ENCODE measurements around the gene DCTN5.
A peak's percentile ranks its signal among the peaks of the same experiment; 100 is the strongest.

Gene DCTN5

DNA sequence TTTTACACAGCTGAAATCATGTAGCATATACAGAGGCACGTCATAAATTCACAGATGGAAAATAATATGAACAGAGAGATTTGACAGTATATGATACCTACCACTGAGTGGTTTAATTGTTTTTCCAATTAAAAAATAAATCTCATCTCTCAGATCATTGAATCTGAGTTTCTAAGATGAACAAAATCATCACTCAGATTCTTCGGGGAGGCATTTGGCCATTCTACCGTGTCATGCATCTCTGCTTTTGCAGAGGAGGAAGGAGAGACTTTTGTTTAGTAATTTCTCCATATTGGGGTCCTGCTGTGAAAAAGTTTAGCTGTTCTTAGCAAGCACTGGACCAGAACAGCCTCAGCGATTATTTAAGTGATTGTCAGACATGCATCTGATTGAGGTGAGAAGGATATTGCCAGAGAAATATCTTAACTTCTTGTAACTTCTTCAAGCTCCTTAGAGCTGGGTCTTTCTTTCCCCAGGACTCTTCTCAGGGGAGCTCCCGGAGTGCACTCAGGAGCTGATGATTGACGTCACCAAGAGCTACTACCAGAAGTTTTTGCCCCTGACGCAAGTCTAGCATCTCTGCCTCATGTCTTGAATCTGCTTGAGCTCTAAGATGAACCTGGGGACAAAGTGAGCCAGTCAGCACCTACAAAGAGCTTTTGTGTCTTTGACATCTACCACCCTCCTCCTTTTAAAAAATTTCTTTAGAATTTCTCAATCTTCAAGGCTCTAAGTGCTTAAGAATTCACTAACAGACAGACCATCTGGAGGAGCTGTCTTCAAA is 25.5 kb downstream of the DCTN5 start:
- no peaks in the 10 kb centered on the region for H3K27me3 ChIP-seq (ENCODE audit: control insufficient read depth, insufficient read depth, low read length)
- H3K36me3 ChIP-seq (ENCODE audit: insufficient read depth, low read length) = peaks cover 81% of the 10 kb centered on the region
- peaks cover 18% of the 10 kb centered on the region for H3K4me1 ChIP-seq (ENCODE audit: control insufficient read depth, insufficient read depth, low read length)
- no peaks in the 10 kb centered on the region for H3K9me3 ChIP-seq (replicated peaks; ENCODE audit: low read length)
- no peak overlapping the region for H3K4me3 ChIP-seq (ENCODE audit: low read length)
- no peak overlapping the region for H3K4me2 ChIP-seq (ENCODE audit: low read length)
- H3K9ac ChIP-seq (ENCODE audit: low read depth, low read length) = no peak overlapping the region

DNA sequence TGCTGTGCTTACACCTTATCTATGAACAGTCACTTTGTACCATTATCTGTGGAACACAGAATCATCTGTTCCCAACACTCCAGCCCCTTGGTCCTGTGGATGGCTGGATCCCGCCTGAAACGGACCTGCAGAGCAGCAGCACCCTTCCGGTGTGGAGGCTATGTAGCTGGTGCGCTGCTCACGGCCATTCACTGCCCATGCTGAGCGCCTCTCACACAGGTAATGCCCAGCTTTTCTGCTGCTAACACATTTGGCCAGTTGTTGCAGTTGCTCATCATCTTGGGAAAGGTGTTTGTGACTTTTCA is 26.0 kb downstream of the DCTN5 start:
- peaks cover 18% of the 10 kb centered on the region for H3K4me1 ChIP-seq (ENCODE audit: control insufficient read depth, insufficient read depth, low read length)
- H3K27me3 ChIP-seq (ENCODE audit: control insufficient read depth, insufficient read depth, low read length) = no peaks in the 10 kb centered on the region
- H3K4me3 ChIP-seq (ENCODE audit: low read length) = no peak overlapping the region
- H3K36me3 ChIP-seq (ENCODE audit: insufficient read depth, low read length) = peaks cover 81% of the 10 kb centered on the region
- H3K4me2 ChIP-seq (ENCODE audit: low read length) = no peak overlapping the region
- H3K9ac ChIP-seq (ENCODE audit: low read depth, low read length) = no peak overlapping the region
- H3K9me3 ChIP-seq (replicated peaks; ENCODE audit: low read length) = no peaks in the 10 kb centered on the region

DNA sequence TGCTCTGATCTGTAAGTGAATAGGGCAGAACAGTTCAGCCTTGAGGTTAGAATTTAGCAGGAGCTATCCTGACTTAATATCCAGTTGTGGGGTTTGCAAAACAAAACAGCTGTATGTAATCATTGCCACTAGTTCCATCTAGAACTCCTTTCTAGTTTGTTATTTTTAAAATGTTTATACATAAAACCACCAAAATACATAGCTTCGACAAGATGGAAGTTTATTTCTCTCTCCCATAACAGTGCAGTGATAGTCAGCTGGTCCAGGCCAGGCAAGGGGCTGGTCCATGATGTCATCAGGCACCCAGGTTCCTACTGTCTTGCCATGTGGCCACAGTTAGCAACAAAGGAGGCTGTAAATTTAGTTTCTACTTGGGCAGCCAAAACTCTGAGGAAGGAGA is 27.0 kb downstream of the DCTN5 start:
- H3K9ac ChIP-seq (ENCODE audit: low read depth, low read length) = no peak overlapping the region
- H3K4me2 ChIP-seq (ENCODE audit: low read length) = no peak overlapping the region
- peaks cover 74% of the 10 kb centered on the region for H3K36me3 ChIP-seq (ENCODE audit: insufficient read depth, low read length)
- no peaks in the 10 kb centered on the region for H3K9me3 ChIP-seq (replicated peaks; ENCODE audit: low read length)
- no peaks in the 10 kb centered on the region for H3K27me3 ChIP-seq (ENCODE audit: control insufficient read depth, insufficient read depth, low read length)
- H3K4me3 ChIP-seq (ENCODE audit: low read length) = no peak overlapping the region
- peaks cover 18% of the 10 kb centered on the region for H3K4me1 ChIP-seq (ENCODE audit: control insufficient read depth, insufficient read depth, low read length)

DNA sequence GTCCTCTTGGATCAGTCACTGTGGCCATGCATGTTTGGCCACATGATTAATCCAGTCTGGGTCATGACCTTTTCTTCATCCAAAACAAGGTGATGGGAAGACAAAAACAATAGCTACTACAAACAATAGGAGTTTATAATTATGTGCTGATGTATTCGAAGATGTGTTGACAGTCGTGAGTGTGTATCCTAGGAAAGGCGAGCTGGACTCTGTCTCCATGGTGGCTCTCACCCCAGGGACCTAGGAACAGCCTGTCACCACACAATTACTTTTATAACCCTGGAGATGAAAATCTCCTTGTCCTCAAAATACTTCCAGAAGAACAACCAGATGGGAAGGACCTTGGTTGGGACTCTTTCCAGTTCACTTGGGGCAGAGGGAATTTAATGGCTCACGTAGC is 27.6 kb downstream of the DCTN5 start:
- no peak overlapping the region for H3K4me2 ChIP-seq (ENCODE audit: low read length)
- peaks cover 70% of the 10 kb centered on the region for H3K36me3 ChIP-seq (ENCODE audit: insufficient read depth, low read length)

DNA sequence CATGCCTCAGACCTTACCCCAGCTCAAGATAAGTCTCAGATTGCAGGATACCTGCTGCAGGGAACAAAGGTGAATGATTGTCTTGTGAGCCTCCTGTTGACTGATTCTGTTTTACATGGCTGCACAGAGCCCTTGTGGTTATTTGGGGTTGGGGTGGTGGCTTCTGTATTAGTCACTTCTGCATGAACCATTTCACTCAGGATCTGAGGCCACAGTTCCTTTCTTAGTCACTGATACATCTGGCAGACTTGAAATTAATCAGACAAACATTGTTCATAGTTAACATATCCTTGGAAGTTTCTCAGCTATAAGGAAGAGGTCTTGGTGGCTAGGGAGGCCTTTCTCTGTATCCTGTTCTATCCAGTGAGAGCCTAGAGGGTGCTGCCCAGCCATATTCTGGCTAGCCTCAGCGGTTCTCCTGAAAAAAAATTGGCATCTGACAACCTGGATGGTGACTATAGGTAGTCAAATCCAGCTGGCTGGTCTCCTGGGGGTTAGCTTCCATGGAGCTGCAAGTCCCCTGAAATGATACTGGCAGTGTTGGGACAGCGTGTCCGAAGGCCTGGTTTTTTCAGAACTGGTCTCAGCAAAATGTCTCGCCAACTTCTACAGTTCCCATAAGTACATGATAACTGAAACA is 29.0 kb downstream of the DCTN5 start:
- peaks cover 18% of the 10 kb centered on the region for H3K4me1 ChIP-seq (ENCODE audit: control insufficient read depth, insufficient read depth, low read length)
- no peaks in the 10 kb centered on the region for H3K9me3 ChIP-seq (replicated peaks; ENCODE audit: low read length)
- peak overlapping the region; percentile 18 for H3K4me2 ChIP-seq (ENCODE audit: low read length)
- H3K9ac ChIP-seq (ENCODE audit: low read depth, low read length) = peak overlapping the region; percentile 2
- no peak overlapping the region for H3K4me3 ChIP-seq (ENCODE audit: low read length)
- H3K36me3 ChIP-seq (ENCODE audit: insufficient read depth, low read length) = peaks cover 68% of the 10 kb centered on the region
- H3K27me3 ChIP-seq (ENCODE audit: control insufficient read depth, insufficient read depth, low read length) = no peaks in the 10 kb centered on the region

More for the DNA sequence above, 27.6 kb downstream of the DCTN5 start:
- no peaks in the 10 kb centered on the region for H3K27me3 ChIP-seq (ENCODE audit: control insufficient read depth, insufficient read depth, low read length)
- no peaks in the 10 kb centered on the region for H3K9me3 ChIP-seq (replicated peaks; ENCODE audit: low read length)
- no peak overlapping the region for H3K9ac ChIP-seq (ENCODE audit: low read depth, low read length)
- no peak overlapping the region for H3K4me3 ChIP-seq (ENCODE audit: low read length)
- H3K4me1 ChIP-seq (ENCODE audit: control insufficient read depth, insufficient read depth, low read length) = peaks cover 18% of the 10 kb centered on the region

DNA sequence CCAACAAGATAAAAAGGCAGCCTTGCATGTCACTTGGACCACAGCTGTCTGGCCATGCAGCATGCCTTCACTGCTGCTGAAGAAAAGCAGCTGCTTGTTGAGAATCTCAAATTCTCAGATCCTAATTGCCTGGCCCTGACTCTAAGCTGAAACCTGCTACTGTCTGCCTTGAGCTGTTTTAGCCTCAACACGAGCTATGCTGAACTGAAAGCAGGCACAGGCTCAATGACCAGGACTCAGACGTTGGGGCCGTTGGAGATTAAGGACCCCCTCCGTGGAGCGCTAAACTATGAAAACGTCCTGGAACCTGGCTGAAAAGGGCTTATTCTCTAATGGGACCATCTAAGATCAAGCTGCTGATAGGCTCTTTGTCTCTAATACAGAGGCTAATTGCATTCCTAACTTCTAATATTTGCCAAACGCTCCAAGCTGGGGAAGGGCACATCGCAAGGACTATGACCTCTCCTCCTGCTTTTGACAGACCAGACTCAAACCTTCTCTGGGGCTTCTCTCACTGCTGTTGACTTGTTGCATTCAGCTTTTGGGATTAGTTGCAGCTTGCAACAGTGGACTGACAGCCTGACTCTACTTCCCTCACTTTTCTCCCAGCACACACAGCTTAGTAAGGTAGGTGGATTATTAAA is 32.8 kb downstream of the DCTN5 start:
- Histone ChIP-seq H3K36me3 (ENCODE audit: insufficient read depth, low read length) (peaks cover 31% of the 10 kb centered on the region), H3K9me3 (replicated peaks; ENCODE audit: low read length) (no peaks in the 10 kb centered on the region), H3K4me3 (ENCODE audit: low read length) (no peak overlapping the region), H3K4me1 (ENCODE audit: control insufficient read depth, insufficient read depth, low read length) (peaks cover 43% of the 10 kb centered on the region), H3K9ac (ENCODE audit: low read depth, low read length) (no peak overlapping the region), H3K27me3 (ENCODE audit: control insufficient read depth, insufficient read depth, low read length) (no peaks in the 10 kb centered on the region), H3K4me2 (ENCODE audit: low read length) (no peak overlapping the region)

DNA sequence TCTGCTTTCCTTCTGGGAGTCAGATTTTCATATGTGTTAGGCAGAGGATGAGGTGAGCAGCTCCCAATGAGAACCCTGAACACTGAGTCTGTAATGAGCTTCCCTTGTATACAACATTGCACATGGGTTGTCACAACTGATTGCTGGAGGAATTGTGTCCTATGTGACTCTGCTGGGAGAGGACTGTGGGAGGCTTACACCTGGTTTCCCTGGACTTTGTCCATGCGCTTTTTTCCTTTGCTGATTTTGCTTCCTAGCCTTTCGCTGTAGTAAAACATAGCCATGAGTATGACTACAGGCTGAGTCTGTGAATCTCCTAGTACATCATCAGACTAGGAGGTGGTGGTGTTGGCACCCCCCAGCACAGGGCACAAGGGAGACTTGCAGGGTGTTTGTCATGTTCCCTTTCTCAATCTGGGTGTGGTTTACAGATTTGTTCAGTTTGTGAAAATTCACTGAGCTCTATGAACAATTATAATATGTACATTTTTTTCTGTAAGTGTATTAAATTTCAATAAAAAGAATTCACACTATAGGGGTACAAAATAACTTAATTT is 35.7 kb downstream of the DCTN5 start:
- peaks cover 37% of the 10 kb centered on the region for H3K36me3 ChIP-seq (ENCODE audit: insufficient read depth, low read length)
- no peaks in the 10 kb centered on the region for H3K27me3 ChIP-seq (ENCODE audit: control insufficient read depth, insufficient read depth, low read length)
- H3K4me1 ChIP-seq (ENCODE audit: control insufficient read depth, insufficient read depth, low read length) = peaks cover 53% of the 10 kb centered on the region
- H3K4me3 ChIP-seq (ENCODE audit: low read length) = no peak overlapping the region
- H3K4me2 ChIP-seq (ENCODE audit: low read length) = peak overlapping the region; percentile 25
- no peak overlapping the region for H3K9ac ChIP-seq (ENCODE audit: low read depth, low read length)
- no peaks in the 10 kb centered on the region for H3K9me3 ChIP-seq (replicated peaks; ENCODE audit: low read length)

DNA sequence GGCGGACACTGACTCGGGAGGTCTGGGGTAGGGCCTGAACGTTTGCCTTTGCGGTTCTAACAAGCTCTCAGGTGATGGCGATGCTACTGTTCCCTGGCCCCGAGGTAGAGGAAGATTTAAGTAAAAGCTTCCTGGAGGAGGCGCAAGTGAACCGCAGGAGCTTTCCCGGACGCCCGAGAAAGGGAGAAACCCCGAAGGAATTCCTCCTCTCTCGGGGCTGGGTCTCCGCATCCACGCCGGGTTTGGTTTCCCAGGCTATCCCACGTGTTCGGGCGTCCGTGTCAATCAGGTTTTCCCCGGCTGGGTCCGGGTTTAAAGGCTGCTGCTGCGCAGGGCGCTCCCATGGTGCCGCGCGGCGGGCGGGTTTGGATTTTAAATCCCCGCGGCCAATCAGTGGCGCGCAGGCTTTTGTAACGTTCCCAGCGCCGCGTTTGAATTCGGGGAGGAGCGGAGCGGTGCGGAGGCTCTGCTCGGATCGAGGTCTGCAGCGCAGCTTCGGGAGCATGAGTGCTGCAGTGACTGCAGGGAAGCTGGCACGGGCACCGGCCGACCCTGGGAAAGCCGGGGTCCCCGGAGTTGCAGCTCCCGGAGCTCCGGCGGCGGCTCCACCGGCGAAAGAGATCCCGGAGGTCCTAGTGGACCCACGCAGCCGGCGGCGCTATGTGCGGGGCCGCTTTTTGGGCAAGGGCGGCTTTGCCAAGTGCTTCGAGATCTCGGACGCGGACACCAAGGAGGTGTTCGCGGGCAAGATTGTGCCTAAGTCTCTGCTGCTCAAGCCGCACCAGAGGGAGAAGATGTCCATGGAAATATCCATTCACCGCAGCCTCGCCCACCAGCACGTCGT is 37.4 kb downstream of the DCTN5 start, which contains the start of gene PLK1:
PLK1 (plus strand) TSS at position 460 of the 844 bp plus-strand sequence; CDS start at position 504, 44 bp downstream.
- Histone ChIP-seq H3K4me1 (ENCODE audit: control insufficient read depth, insufficient read depth, low read length) (peaks cover 56% of the 10 kb centered on the region), H3K9me3 (replicated peaks; ENCODE audit: low read length) (no peaks in the 10 kb centered on the region), H3K27me3 (ENCODE audit: control insufficient read depth, insufficient read depth, low read length) (no peaks in the 10 kb centered on the region), H3K9ac (ENCODE audit: low read depth, low read length) (peak within 1 kb of the TSS; percentile 85), H3K4me3 (ENCODE audit: low read length) (peak within 1 kb of the TSS; percentile 83), H3K36me3 (ENCODE audit: insufficient read depth, low read length) (peaks cover 43% of the 10 kb centered on the region), H3K4me2 (ENCODE audit: low read length) (peak within 1 kb of the TSS; percentile 89)

DNA sequence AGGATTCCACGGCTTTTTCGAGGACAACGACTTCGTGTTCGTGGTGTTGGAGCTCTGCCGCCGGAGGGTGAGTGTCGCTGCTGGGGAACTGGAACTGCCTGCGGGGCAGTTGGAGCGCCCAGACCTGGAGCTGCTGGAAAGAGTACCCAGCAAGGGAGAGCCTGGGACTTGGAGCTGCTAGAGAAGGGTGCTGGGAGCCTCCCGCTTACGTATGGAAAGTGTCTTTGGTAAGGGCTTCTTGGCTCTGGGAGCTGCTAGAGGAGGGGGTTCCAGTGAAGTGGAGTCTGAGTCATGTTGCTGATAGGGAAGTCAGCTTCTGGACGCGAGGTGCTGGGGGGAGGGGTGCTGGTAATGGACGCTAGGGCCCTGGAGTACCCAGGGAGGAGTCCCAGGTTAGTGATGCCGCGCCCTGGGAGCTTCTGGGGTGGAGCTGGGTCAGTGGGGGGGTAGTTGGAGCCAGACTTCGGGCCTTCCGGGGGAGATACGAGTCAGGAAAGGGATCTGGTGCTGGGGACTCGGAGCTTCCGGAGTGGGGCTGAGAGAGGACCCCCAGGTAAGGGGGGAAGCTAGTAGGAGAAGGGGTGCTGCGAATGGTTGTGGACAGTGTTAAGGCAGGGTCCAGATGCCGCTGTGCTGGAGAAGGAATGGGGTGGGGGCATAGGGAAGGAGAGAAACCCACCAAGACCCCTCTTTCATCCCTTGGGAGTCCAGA is 38.2 kb downstream of the DCTN5 start:
- peak overlapping the region; percentile 83 for H3K4me3 ChIP-seq (ENCODE audit: low read length)

DNA sequence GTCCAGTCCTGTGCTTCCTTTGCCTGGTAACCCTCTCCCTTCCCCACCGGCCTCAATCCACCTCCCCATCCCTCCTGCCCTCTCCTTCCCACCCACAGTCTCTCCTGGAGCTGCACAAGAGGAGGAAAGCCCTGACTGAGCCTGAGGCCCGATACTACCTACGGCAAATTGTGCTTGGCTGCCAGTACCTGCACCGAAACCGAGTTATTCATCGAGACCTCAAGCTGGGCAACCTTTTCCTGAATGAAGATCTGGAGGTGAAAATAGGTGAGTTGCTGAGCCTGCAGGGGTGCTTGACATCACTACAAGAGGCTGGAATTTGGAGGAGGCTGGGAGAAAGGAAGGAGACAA is 38.7 kb downstream of the DCTN5 start:
- Histone ChIP-seq H3K4me1 (ENCODE audit: control insufficient read depth, insufficient read depth, low read length) (peaks cover 56% of the 10 kb centered on the region), H3K4me3 (ENCODE audit: low read length) (peak overlapping the region; percentile 83), H3K9me3 (replicated peaks; ENCODE audit: low read length) (no peaks in the 10 kb centered on the region), H3K27me3 (ENCODE audit: control insufficient read depth, insufficient read depth, low read length) (no peaks in the 10 kb centered on the region), H3K4me2 (ENCODE audit: low read length) (peak overlapping the region; percentile 89), H3K36me3 (ENCODE audit: insufficient read depth, low read length) (peaks cover 41% of the 10 kb centered on the region), H3K9ac (ENCODE audit: low read depth, low read length) (peak overlapping the region; percentile 85)

More for the DNA sequence above, 38.2 kb downstream of the DCTN5 start:
- Histone ChIP-seq H3K27me3 (ENCODE audit: control insufficient read depth, insufficient read depth, low read length) (no peaks in the 10 kb centered on the region), H3K9ac (ENCODE audit: low read depth, low read length) (peak overlapping the region; percentile 85), H3K9me3 (replicated peaks; ENCODE audit: low read length) (no peaks in the 10 kb centered on the region), H3K4me2 (ENCODE audit: low read length) (peak overlapping the region; percentile 89), H3K36me3 (ENCODE audit: insufficient read depth, low read length) (peaks cover 46% of the 10 kb centered on the region), H3K4me1 (ENCODE audit: control insufficient read depth, insufficient read depth, low read length) (peaks cover 56% of the 10 kb centered on the region)

All from skeletal muscle satellite cell (primary cell).